Lower lobe of right lung (tissue), 2 donors: ENCODE measurements around the gene ITGB7. TPM values are rescaled to one million over a fixed set of nuclear protein-coding genes. Genes with fewer than 3 reads are reported as not detected.

Source experiments
- ATAC-seq, 2 donors: fragments of 200-7000 bp; cut with Tn5 transposase; one replicate each; pipeline ENCODE4 v1.9.1; 2020 to 2022; ENCODE audit warnings: mild to moderate bottlenecking in 2 of 2, moderate library complexity in 2 of 2
- DNase-seq: peaks from one replicate; pipeline ENCODE4 v3.0.0-alpha.2; 2020
- H3K27ac ChIP-seq: fragments of 200-600 bp; one replicate; pipeline ENCODE4 v1.8.0; 2022
- H3K27me3 ChIP-seq: fragments of 200-600 bp; one replicate; pipeline ENCODE4 v1.8.0; 2022; ENCODE audit warnings: low read depth
- H3K36me3 ChIP-seq: fragments of 200-600 bp; one replicate; pipeline ENCODE4 v1.8.0; 2022; ENCODE audit warnings: mild to moderate bottlenecking
- H3K4me1 ChIP-seq: fragments of 200-600 bp; one replicate; pipeline ENCODE4 v1.8.0; 2022
- H3K4me3 ChIP-seq: fragments of 200-600 bp; one replicate; pipeline ENCODE4 v1.8.0; 2022; ENCODE audit warnings: mild to moderate bottlenecking
- H3K9me3 ChIP-seq: fragments of 200-600 bp; one replicate; pipeline ENCODE4 v1.8.0; 2022
- CTCF ChIP-seq: fragments of 200-600 bp; IDR thresholded peaks from one replicate; pipeline ENCODE4 v1.8.0; 2022; ENCODE audit warnings: antibody characterized with exemption, mild to moderate bottlenecking
- intact Hi-C: fragments of 100-400 bp; cut with DNase I; formaldehyde crosslinking; loops from one replicate; pipeline ENCODE4 v1.11.0; 2022
- total RNA-seq: library from RNA; stranded (reverse); fragmentation: NEBNext Ultra II Directional; extraction: Animal tissue kit (Norgen Biotek cat#: 25700); gene quantifications from one replicate; pipeline ENCODE4 v1.2.1, GENCODE V29; 2021
- donor health status: DM: no; HTN: yes; CAD: no; lungs with severe emphysema.

ITGB7 gene
- total RNA-seq, 1 donor from 2014 or later: 9.7 TPM

- no peak for TF ChIP-seq CTCF
- intact Hi-C loops: no loop called here
- ATAC-seq: no peak
These were observed 11.7 kb upstream of the ITGB7 start for GRCh38 chr12:53218551-53219291.

GRCh38 chr12:53217931-53218307 is 10.9 kb upstream of the ITGB7 start:
- ATAC-seq (no peak), DNase-seq (peak; percentile 42)
- no peaks in the 10 kb centered on the region for H3K27me3 ChIP-seq
- peaks cover 27% of the 10 kb centered on the region for H3K36me3 ChIP-seq
- no peak for TF ChIP-seq CTCF
- H3K4me3 ChIP-seq: peak overlapping the region; percentile 77
- H3K4me1 ChIP-seq: peaks cover 78% of the 10 kb centered on the region
- intact Hi-C loops: no loop called here
- H3K9me3 ChIP-seq: no peaks in the 10 kb centered on the region
- H3K27ac ChIP-seq: peak overlapping the region; percentile 95

More at GRCh38 chr12:53218551-53219291, 11.7 kb upstream of the ITGB7 start:
- H3K9me3 ChIP-seq: no peaks in the 10 kb centered on the region
- peak overlapping the region; percentile 95 for H3K27ac ChIP-seq
- DNase-seq: peak; percentile 38
- no peaks in the 10 kb centered on the region for H3K27me3 ChIP-seq
- H3K36me3 ChIP-seq: peaks cover 19% of the 10 kb centered on the region
- peak overlapping the region; percentile 77 for H3K4me3 ChIP-seq
- H3K4me1 ChIP-seq: peaks cover 78% of the 10 kb centered on the region

DNA sequence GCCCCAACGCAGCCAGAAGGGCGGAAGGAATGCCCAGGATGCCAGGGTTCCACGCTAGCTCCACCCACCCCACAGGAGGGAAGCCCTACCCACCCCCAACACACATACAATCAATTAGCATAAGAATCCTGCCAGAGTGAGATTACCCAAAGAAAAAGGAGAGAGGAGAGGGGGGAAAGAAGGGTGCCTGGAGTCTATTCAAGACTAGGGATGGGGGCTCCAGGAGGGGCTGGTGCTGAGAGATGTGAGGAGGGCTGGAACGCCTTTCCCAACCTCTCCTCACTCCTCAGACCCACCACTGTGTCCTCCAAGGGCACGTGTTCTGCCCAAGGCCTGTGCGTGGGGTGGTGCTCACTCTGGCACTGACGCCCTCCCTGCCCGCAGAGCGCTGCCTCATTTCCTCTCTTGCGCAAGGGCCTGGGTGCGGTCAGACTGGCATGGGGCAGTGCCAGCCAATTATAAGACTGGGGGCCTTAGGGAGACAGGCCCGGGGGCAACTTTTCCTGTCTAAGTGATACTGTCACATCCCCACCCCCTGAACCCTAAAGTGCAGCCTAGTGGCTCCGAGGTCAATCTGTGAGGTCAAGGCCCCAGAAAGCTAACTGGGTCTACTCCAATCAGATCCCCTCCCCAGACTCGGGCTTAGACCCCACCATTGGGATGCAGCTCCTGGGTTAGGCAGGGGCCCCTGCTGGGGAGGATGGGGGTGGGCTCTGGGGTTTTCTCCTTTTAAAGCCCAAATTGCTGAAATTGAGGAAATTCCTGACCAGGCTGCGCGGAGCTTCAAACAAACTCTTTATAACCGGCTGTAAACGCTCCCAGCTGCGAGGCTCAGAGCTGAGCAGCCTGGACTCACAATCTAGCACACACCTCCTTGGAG is 10.2 kb upstream of the ITGB7 start:
- DNase-seq (peak; percentile 73), ATAC-seq (no peak)
- peak overlapping the region; percentile 95 for H3K27ac ChIP-seq
- peak overlapping the region; percentile 77 for H3K4me3 ChIP-seq
- no peaks in the 10 kb centered on the region for H3K9me3 ChIP-seq
- no peak for TF ChIP-seq CTCF
- H3K4me1 ChIP-seq: peaks cover 72% of the 10 kb centered on the region
- no peaks in the 10 kb centered on the region for H3K27me3 ChIP-seq
- intact Hi-C loops: no loop called here
- H3K36me3 ChIP-seq: peaks cover 32% of the 10 kb centered on the region

DNA sequence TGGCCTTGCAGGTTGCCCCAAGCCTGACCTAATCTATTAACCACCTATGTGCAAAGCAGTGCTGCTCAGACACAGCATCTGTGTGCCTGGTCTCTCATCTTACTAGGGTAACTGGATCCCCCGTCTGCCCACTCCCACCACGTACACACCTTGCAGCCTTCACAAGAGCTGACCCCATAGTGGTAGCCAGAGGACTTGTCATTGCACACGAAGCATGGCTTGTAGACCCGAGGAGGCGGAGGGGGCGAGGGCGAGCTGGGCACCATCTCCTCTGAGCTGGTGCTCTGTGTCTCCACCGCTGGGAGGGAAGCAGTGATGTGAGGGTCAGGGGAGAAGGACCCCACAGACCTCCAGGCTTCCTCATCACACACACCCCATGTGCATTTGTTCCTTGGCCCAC is 8.4 kb upstream of the ITGB7 start:
- Histone ChIP-seq H3K27ac (peak overlapping the region; percentile 95), H3K9me3 (no peaks in the 10 kb centered on the region), H3K4me1 (peaks cover 67% of the 10 kb centered on the region), H3K4me3 (no peak overlapping the region), H3K36me3 (peaks cover 50% of the 10 kb centered on the region), H3K27me3 (no peaks in the 10 kb centered on the region)
- intact Hi-C loops: no loop called here
- DNase-seq (no peak), ATAC-seq (no peak)
- TF ChIP-seq CTCF: no peak

DNA sequence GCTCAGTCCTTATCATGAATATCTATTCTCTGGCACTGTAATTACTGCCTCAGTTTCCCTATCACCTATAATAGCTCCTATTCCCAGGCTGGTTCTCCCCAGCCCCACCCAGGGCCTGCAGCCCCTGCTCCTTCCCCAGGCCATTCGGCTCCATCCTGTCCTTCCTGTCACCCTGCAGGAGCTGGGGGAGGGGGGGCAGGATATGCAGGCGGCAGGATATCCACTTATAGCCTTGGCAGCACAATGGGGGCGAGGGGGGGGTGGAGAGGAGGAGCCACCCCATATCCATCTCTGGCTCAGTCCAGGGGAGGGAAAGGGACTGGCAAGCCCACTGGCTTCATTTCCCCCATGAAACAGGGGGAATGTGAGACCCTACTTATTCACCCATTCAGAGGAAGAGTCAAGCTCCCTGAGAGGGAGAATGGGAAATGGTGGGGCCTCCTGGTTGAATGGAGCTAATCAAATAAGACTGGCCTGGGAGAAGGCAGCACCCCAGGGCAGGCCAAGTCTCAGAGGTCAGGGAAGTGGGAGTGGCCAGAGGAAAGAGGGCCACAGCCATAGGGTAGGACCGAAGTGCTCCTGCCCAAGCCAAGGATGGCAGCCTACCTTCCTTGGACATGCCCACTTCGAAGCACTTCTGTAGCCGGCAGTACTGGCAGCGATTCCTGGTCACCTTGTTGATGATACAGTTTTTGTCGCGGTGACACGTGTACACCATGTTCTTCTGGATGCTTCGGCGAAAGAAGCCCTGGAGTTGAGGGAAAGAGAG is 7.8 kb upstream of the ITGB7 start:
- DNase-seq: no peak
- no peak for ATAC-seq
- no peak for TF ChIP-seq CTCF
- peak overlapping the region; percentile 95 for H3K27ac ChIP-seq
- H3K27me3 ChIP-seq: no peaks in the 10 kb centered on the region
- H3K4me3 ChIP-seq: peak overlapping the region; percentile 6
- intact Hi-C loops: loop anchor here (5.0 kb wide), 1 partner anchor 72 kb away; no protein-coding TSS in a partner anchor
- peaks cover 67% of the 10 kb centered on the region for H3K4me1 ChIP-seq
- peaks cover 53% of the 10 kb centered on the region for H3K36me3 ChIP-seq
- no peaks in the 10 kb centered on the region for H3K9me3 ChIP-seq
